K562 (cell line): ENCODE data around the gene ZSWIM4. TPM values are rescaled to one million over a fixed set of nuclear protein-coding genes. Genes with fewer than 3 reads are reported as not detected.

Experiments
- ATAC-seq: fragments of 200-7000 bp; cut with Tn5 transposase; 3 replicates; pipeline ENCODE4 v1.9.1; 2020; ENCODE audit warnings: moderate library complexity
- BruUV-seq: library from RNA; stranded (reverse); fragments of 400-500 nt; replicated peaks from 2 replicates; lab custom pipeline; 2021; lab: Mats Ljungman, UMichigan
- CTCF ChIA-PET: fragments of 300-600 bp; formaldehyde crosslinking; extraction: SDS; loops from one replicate; lab custom pipeline; 2021; ENCODE audit warnings: low intra/inter-chr PET ratio; lab: Yijun Ruan, JAX
- POLR2A ChIA-PET: fragments of 300-600, 350-650 bp; sonication (Branson Sonifier 250); formaldehyde crosslinking; extraction: SDS; loops from one replicate; lab custom pipeline; 2021; ENCODE audit warnings: antibody characterized with exemption, inconsistent platforms; lab: Yijun Ruan, JAX
- DNase-seq, 4 experiments: peaks; one replicate each; pipeline versions ENCODE4 v3.0.0 to v3.0.0-alpha.2; 2011 to 2018; ENCODE audit warnings: low spot score in 3 of 4, mixed read lengths in 3 of 4; ENCODE audit errors: extremely low read depth in 1 of 4
- FAIRE-seq: peaks from 2 replicates; lab custom pipeline; 2011; peaks lifted over from hg19 to GRCh38; lab: Jason Lieb, UNC
- H2AFZ ChIP-seq: 2 replicates; pipeline ENCODE4 v1.6.0; 2011; ENCODE audit warnings: low read depth, low read length, control low read depth, inconsistent platforms
- H3K27ac ChIP-seq: fragments of 200-600 bp; 3 replicates; pipeline ENCODE4 v1.8.0; 2011; ENCODE audit warnings: low read depth, mild to moderate bottlenecking, control low read depth, inconsistent platforms, low read length, moderate library complexity, mixed read lengths; ENCODE audit errors: extremely low read depth
- H3K27me3 ChIP-seq, 2 experiments: fragments of 300-600 bp in 1 of 2; 2 replicates in 1 of 2; 3 replicates in 1 of 2; pipeline versions ENCODE4 v1.6.0 to v1.8.0; 2011; ENCODE audit warnings: inconsistent platforms in 2 of 2, low read length in 2 of 2, mild to moderate bottlenecking in 1 of 2, mixed read lengths in 1 of 2, moderate library complexity in 1 of 2; ENCODE audit not compliant: control insufficient read depth in 2 of 2, insufficient read depth in 2 of 2
- H3K36me3 ChIP-seq: fragments of 300-600 bp; 3 replicates; pipeline ENCODE4 v1.8.0; 2011; ENCODE audit warnings: mild to moderate bottlenecking, low read length, inconsistent platforms; ENCODE audit not compliant: control insufficient read depth, insufficient read depth
- H3K4me1 ChIP-seq, 2 experiments: fragments of 200-600 bp in 1 of 2; replicated peaks in 1 of 2; 2 replicates in 1 of 2; 3 replicates in 1 of 2; pipeline versions ENCODE4 v1.5.1 to v1.8.0; 2011; ENCODE audit warnings: inconsistent platforms in 2 of 2, low read length in 2 of 2, mild to moderate bottlenecking in 1 of 2, mixed read lengths in 1 of 2, moderate library complexity in 1 of 2; ENCODE audit not compliant: control insufficient read depth in 2 of 2, insufficient read depth in 2 of 2
- H3K4me2 ChIP-seq: 2 replicates; pipeline ENCODE4 v1.6.1; 2011; ENCODE audit warnings: low read length, control low read depth, inconsistent platforms, mixed read lengths; ENCODE audit not compliant: insufficient read depth
- H3K4me3 ChIP-seq: fragments of 200-600 bp; sonication (generic), shearing (Covaris generic); 2 replicates; pipeline ENCODE4 v1.5.1; 2016; ENCODE audit warnings: control low read depth, inconsistent platforms
- H3K79me2 ChIP-seq: fragments of 200-600 bp; 3 replicates; pipeline ENCODE4 v1.8.0; 2011; ENCODE audit warnings: low read length, inconsistent platforms; ENCODE audit not compliant: control insufficient read depth, insufficient read depth
- H3K9ac ChIP-seq, 2 experiments: 2 replicates each; pipeline versions ENCODE4 v1.6.0 to v1.6.1; 2011; ENCODE audit warnings: low read depth in 2 of 2, low read length in 2 of 2, control low read depth in 1 of 2, inconsistent platforms in 1 of 2, mild to moderate bottlenecking in 1 of 2, mixed read lengths in 1 of 2; ENCODE audit not compliant: insufficient read depth in 1 of 2
- H3K9me1 ChIP-seq: one replicate; pipeline ENCODE4 v1.6.0; 2011; ENCODE audit warnings: inconsistent platforms, mild to moderate bottlenecking, low read length, moderate library complexity; ENCODE audit not compliant: control insufficient read depth, insufficient read depth
- H3K9me3 ChIP-seq: replicated peaks from 2 replicates; pipeline ENCODE4 v1.5.1; 2011; ENCODE audit warnings: low read depth, low read length, inconsistent platforms; ENCODE audit not compliant: control insufficient read depth, insufficient read depth
- H4K20me1 ChIP-seq: replicated peaks from 2 replicates; pipeline ENCODE4 v1.6.1; 2011; ENCODE audit warnings: low read length, inconsistent platforms, mixed read lengths; ENCODE audit not compliant: control insufficient read depth, insufficient read depth
- CEBPB ChIP-seq: fragments of 450-650 bp; IDR thresholded peaks from 2 replicates; pipeline ENCODE4 v1.6.1; 2016; ENCODE audit warnings: missing genetic modification characterization, missing compliant biosample characterization
- CEBPG ChIP-seq, 3 experiments: fragments of 200-800 bp in 1 of 3; sonication (Bioruptor generic) in 1 of 3; sonication (generic) in 1 of 3; formaldehyde crosslinking in 1 of 3; IDR thresholded peaks in 2 of 3; conservative IDR thresholded peaks in 1 of 3; 2 replicates each; pipeline versions ENCODE4 v1.6.1 to v1.8.0; 2016 to 2022; ENCODE audit warnings: missing compliant biosample characterization in 2 of 3, missing genetic modification characterization in 2 of 3, mild to moderate bottlenecking in 1 of 3, missing genetic modification reagents in 1 of 3
- IRF9 ChIP-seq: fragments of 450-650 bp; IDR thresholded peaks from 2 replicates; pipeline ENCODE4 v1.6.1; 2016; ENCODE audit warnings: missing biosample characterization, missing genetic modification characterization
- XRCC5 ChIP-seq: fragments of 200-400 bp; formaldehyde crosslinking; IDR thresholded peaks from 2 replicates; pipeline ENCODE4 v1.6.1; 2017; ENCODE audit warnings: low read depth, mild to moderate bottlenecking, low read length
- ZNF407 ChIP-seq: fragments of 450-650 bp; IDR thresholded peaks from 2 replicates; pipeline ENCODE4 v1.6.1; 2016; ENCODE audit warnings: low read depth
- ZNF699 ChIP-seq: fragments of 250-450 bp; sonication (Bioruptor Pico); IDR thresholded peaks from 2 replicates; pipeline ENCODE4 v1.8.0; 2021; ENCODE audit warnings: mild to moderate bottlenecking, moderate library complexity; ENCODE audit not compliant: insufficient replicate concordance
- WGBS: fragments of 100-300 bp; shearing (Covaris generic); methylation state at CpG from one replicate; pipeline ENCODE4 v1.1.6; 2016; ENCODE audit warnings: low coverage, mixed read lengths; ENCODE audit not compliant: insufficient coverage; ENCODE audit errors: missing lambda C conversion rate; 5-methylcytosine and 5-hydroxymethylcytosine counted together
- in situ Hi-C: fragments of 300-500 bp; cut with MboI; formaldehyde crosslinking; loops from 4 replicates; pipeline ENCODE4 v1.15.0; 2018; ENCODE audit warnings: inconsistent platforms, mixed read lengths
- intact Hi-C: fragments of 100-400 bp; cut with micrococcal nuclease; formaldehyde crosslinking; loops from 2 replicates; pipeline ENCODE4 v1.14.2; 2022
- polyA plus RNA-seq, 8 experiments: library from polyadenylated mRNA; depleted of rRNA in 4 of 8; stranded (reverse) in 5 of 8; unstranded in 3 of 8; fragments of >200 nt; fragmentation: Nextera tagmentation in 2 of 8; fragmentation: Illumina TruSeq in 1 of 8; extraction: Ambion mirVana in 2 of 8; extraction: Trizol in 1 of 8; gene quantifications; 2 replicates each; pipeline versions ENCODE4 v1.2.1 to v1.2.3, GENCODE V29; 2011 to 2014; ENCODE audit warnings: inconsistent platforms in 1 of 8, missing spikeins in 1 of 8
- total RNA-seq, 7 experiments: library from RNA; depleted of rRNA in 6 of 7; stranded (reverse); fragments of >200 nt in 6 of 7; fragmentation: Illumina TruSeq in 2 of 7; extraction: Trizol in 2 of 7; gene quantifications; 2 replicates each; pipeline versions ENCODE4 v1.2.1 to v1.2.3, GENCODE V29; 2011 to 2021; ENCODE audit warnings: low replicate concordance in 1 of 7
- TF ChIP-seq, protein P1 (sequence below): fragments of 450-650 bp; conservative IDR thresholded peaks from 2 replicates; pipeline ENCODE4 v1.6.1; 2016; ENCODE audit warnings: missing genetic modification characterization, low read depth, mild to moderate bottlenecking, control low read depth, missing compliant biosample characterization

Gene ZSWIM4
- total and polyA plus RNA-seq, 9 of the 15 experiments (the other 6 are each of a cell fraction or from before 2014, with no cell fraction given), result 0.25 to 3.7 (median 0.79) TPM; not detected in 2

DNA sequence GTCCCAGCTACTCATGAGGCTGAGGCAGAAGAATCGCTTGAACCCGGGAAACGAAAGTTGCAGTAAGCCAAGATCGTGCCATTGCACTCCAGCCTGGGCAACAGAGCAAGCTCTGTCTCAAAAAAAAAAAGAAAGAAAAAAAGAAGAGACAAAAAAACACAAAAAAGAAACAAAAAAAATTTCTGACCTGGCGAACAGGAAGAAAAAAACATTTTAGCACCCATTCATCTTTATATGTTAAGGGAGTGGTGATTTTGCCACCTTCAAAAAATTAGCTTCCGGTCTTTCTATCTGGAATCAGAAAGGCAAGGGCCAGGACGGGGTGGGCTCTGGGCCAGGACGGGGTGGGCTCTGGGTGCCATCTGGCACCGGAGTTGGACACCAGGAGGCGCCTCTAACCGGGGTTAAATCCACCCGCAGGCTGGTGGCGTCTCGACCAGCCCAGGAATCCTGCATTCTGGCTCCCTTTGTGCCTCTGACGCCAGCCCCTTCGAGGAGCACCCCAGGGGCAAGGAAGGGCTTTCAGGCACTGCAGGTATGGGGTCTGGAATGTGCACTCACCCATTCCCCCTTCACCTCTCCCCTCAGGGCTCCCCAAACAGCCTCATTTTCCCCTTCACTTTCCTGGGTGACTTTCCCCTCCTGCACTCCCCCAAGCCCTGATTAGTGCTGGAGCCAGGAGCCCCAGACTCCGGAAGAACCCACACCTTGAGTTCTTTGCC is 10.4 kb upstream of the ZSWIM4 start (continued):
- TF ChIP-seq, protein P1, sequence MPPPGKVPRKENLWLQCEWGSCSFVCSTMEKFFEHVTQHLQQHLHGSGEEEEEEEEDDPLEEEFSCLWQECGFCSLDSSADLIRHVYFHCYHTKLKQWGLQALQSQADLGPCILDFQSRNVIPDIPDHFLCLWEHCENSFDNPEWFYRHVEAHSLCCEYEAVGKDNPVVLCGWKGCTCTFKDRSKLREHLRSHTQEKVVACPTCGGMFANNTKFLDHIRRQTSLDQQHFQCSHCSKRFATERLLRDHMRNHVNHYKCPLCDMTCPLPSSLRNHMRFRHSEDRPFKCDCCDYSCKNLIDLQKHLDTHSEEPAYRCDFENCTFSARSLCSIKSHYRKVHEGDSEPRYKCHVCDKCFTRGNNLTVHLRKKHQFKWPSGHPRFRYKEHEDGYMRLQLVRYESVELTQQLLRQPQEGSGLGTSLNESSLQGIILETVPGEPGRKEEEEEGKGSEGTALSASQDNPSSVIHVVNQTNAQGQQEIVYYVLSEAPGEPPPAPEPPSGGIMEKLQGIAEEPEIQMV (tag), result no peak
- TF ChIP-seq ZNF699 (CRISPR knock-in tag) (no peak), XRCC5 (no peak), IRF9 (tag) (no peak)
- TF ChIP-seq, all 486 proteins: peak for 20

DNA sequence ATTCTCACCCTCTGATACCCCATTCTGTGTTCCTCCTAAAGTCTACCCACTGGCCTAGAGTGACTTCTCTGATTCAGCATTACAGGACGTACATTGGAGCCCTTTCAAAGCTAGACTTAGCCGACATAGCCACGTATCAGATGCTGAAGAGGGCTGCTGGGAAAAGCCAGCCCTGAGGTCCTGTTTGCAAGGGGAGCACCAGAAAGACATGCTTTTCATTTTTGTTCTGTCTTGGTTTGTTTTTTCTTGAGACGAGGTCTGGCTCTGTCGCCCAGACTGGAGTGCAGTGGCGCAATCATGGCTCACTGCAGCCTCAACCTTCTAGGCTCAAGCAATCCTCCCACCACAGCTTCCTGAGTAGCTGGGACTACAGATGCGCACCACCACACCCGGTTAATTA is 6.3 kb upstream of the ZSWIM4 start:
- BruUV-seq, result no TSS peak
- no peak for DNase-seq
- CTCF ChIA-PET, result no interaction called here
- no peak for TF ChIP-seq ZNF407
- no peak for TF ChIP-seq CEBPG (CRISPR knock-in tag; IDR thresholded peaks at IDR 0.05)
- peak in 1 of 2 experiments; percentile 30; a peak in 1 of 4 replicates for TF ChIP-seq CEBPG (tag; conservative IDR thresholded peaks at IDR 0.05 in 1 of 2, IDR thresholded peaks at IDR 0.05 in 1 of 2)
- TF ChIP-seq CEBPB (tag), result peak; percentile 86
- peaks cover 4 to 18% of the 10 kb centered on the region in 2 experiments for H3K4me1 ChIP-seq
- no peaks in the 10 kb centered on the region for H3K36me3 ChIP-seq
- in situ Hi-C loops (loop anchor here (5.0 kb wide), 1 partner anchor 73 kb away; no protein-coding TSS in a partner anchor), intact Hi-C loops (no loop called here)
- FAIRE-seq, result no peak
- no peaks in the 10 kb centered on the region for H4K20me1 ChIP-seq
- no peak overlapping the region for H3K4me2 ChIP-seq
- no peaks in the 10 kb centered on the region for H3K79me2 ChIP-seq
- no peak overlapping the region for H3K9ac ChIP-seq
- POLR2A ChIA-PET, result interaction anchor here (0.5 to 2.1 kb wide), 2 partner anchors 10 to 61 kb away, joined by 3 to 11 read pairs; no protein-coding TSS in a partner anchor
- no peak for ATAC-seq
- H3K9me3 ChIP-seq, result no peaks in the 10 kb centered on the region
- WGBS, result 29% methylated on average over 6 of the region's 8 CpGs
- peak overlapping the region; percentile 52 for H2AFZ ChIP-seq
- H3K27ac ChIP-seq, result no peak overlapping the region
- H3K27me3 ChIP-seq, result no peaks in the 10 kb centered on the region
- H3K9me1 ChIP-seq, result no peaks in the 10 kb centered on the region
- no peak overlapping the region for H3K4me3 ChIP-seq
